Measurements from ENCODE around the gene APOL1.

GRCh38 chr22:36287881-36288515 is 35.1 kb downstream of the APOL1 start:
- no peak for TF ChIP-seq CTCF (IDR thresholded peaks at IDR 0.05)
- TF ChIP-seq POLR2AphosphoS5 (IDR thresholded peaks at IDR 0.05; ENCODE audit: low read depth, low read length): no peak

Measured in Panc1 (cell line).